Vagina (tissue), 2 donors: ENCODE data around the gene TOPBP1. TPM values are rescaled to one million over a fixed set of nuclear protein-coding genes. Genes with fewer than 3 reads are reported as not detected.

Experiments
- DNase-seq, 2 donors: peaks; one replicate each; pipeline ENCODE4 v3.0.0-alpha.2; 2017; ENCODE audit errors: extremely low spot score in 2 of 2
- H3K27ac ChIP-seq: fragments of 200-600 bp; sonication (generic); one replicate; pipeline ENCODE4 v1.5.1; 2019
- H3K27me3 ChIP-seq: fragments of 200-600 bp; sonication (generic); one replicate; pipeline ENCODE4 v1.5.1; 2019
- H3K36me3 ChIP-seq, 2 donors: fragments of 200-600 bp; sonication (generic); one replicate each; pipeline ENCODE4 v1.5.1; 2017 to 2019
- H3K4me1 ChIP-seq: fragments of 200-600 bp; sonication (generic); one replicate; pipeline ENCODE4 v1.5.1; 2019
- H3K4me3 ChIP-seq, 2 donors: fragments of 200-600 bp; sonication (generic); 1 replicate in 1 of 2; 2 replicates in 1 of 2; pipeline ENCODE4 v1.5.1; 2016 to 2019
- H3K9me3 ChIP-seq: fragments of 200-600 bp; sonication (generic); one replicate; pipeline ENCODE4 v1.5.1; 2019
- POLR2A ChIP-seq, 2 donors: fragments of 450-650 bp; IDR thresholded peaks; one replicate each; pipeline ENCODE4 v1.6.1; 2017; ENCODE audit warnings: antibody characterized with exemption in 2 of 2, mild to moderate bottlenecking in 2 of 2, moderate library complexity in 2 of 2
- POLR2AphosphoS5 ChIP-seq, 2 donors: sonication (generic); formaldehyde crosslinking; IDR thresholded peaks; one replicate each; pipeline ENCODE4 v1.9.0; 2017; ENCODE audit warnings: antibody characterized with exemption in 2 of 2, mild to moderate bottlenecking in 2 of 2, low read depth in 1 of 2; ENCODE audit not compliant: insufficient read depth in 1 of 2
- intact Hi-C: fragments of 100-400 bp; cut with DNase I; formaldehyde crosslinking; loops from one replicate; pipeline ENCODE4 v1.15.1; 2023
- total RNA-seq: library from RNA; depleted of rRNA; stranded (reverse); fragments of >200 nt; gene quantifications from one replicate; pipeline ENCODE4 v1.2.3, GENCODE V29; 2016
- TF ChIP-seq, protein P1 (sequence below), 3 experiments: fragments of 450-650 bp in 2 of 3; fragments of 200-600 bp in 1 of 3; sonication (generic) in 1 of 3; IDR thresholded peaks; one replicate each; pipeline ENCODE4 v1.5.1; 2017 to 2019; ENCODE audit warnings: antibody characterized with exemption in 3 of 3, mild to moderate bottlenecking in 2 of 3, moderate library complexity in 2 of 3

The TOPBP1 gene
- total RNA-seq, result 28.2 TPM

DNA sequence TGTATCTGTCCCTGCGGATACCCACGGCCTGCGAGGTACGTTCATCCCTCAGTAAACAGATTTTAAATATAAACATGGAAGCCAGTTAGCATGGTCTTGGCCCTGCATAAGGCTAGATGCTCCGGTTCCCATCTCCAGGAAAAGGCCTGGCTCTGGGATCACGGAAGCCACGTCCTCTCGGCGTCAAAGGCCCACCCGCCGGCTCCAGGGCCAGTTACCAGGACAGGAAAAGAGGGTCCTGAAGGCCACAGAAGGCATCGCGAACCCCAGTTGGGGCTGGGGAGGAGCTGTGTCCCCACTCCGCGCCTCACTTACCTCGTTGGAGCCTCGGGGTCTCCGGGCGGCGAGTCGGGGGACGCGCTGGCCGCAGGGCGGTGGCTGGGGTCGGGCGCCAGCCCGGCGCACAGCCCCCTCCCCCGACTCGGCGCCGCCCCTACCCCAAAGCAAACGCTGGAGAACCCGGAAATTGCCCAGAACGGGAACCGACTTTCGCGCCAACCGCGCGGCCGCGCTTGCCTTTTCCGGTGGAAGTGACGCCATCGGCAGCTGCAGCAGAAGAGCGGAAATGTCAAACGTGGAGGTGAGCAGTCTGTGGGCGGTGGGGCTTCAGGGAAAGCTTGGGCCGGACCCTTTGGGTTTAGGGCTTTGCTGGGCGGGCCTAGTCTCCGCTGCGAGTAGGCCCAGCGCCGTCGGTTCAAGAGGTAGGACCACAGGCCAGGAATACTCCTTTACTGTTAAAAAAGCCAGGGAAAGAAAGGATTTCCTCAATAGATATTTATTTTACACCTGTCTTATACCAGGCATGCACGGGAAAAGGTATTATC lies at the start of gene TOPBP1:
Gene TOPBP1 (minus strand): TSS at position 488 of the 824 bp plus-strand sequence. CDS start 814 bp downstream, outside the sequence.
- intact Hi-C loops, result no loop called here
- Histone ChIP-seq H3K27me3 (no peaks in the 10 kb centered on the region), H3K36me3 (peaks cover 0 to 11% of the 10 kb centered on the region in 2 donors), H3K27ac (peak within 1 kb of the TSS; percentile 88), H3K4me1 (peaks cover 38% of the 10 kb centered on the region), H3K4me3 (peak within 1 kb of the TSS; percentile 66 to 89), H3K9me3 (no peaks in the 10 kb centered on the region)
- TF ChIP-seq POLR2A (IDR thresholded peaks at IDR 0.05) (no peak), POLR2AphosphoS5 (IDR thresholded peaks at IDR 0.05; ENCODE audit: insufficient read depth in 1 of 2, low read depth in 1 of 2) (peak in 1 of 2 donors; percentile 69)
- TF ChIP-seq, protein P1, sequence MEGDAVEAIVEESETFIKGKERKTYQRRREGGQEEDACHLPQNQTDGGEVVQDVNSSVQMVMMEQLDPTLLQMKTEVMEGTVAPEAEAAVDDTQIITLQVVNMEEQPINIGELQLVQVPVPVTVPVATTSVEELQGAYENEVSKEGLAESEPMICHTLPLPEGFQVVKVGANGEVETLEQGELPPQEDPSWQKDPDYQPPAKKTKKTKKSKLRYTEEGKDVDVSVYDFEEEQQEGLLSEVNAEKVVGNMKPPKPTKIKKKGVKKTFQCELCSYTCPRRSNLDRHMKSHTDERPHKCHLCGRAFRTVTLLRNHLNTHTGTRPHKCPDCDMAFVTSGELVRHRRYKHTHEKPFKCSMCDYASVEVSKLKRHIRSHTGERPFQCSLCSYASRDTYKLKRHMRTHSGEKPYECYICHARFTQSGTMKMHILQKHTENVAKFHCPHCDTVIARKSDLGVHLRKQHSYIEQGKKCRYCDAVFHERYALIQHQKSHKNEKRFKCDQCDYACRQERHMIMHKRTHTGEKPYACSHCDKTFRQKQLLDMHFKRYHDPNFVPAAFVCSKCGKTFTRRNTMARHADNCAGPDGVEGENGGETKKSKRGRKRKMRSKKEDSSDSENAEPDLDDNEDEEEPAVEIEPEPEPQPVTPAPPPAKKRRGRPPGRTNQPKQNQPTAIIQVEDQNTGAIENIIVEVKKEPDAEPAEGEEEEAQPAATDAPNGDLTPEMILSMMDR (IDR thresholded peaks at IDR 0.05), result no peak
- DNase-seq, result no peak

DNA sequence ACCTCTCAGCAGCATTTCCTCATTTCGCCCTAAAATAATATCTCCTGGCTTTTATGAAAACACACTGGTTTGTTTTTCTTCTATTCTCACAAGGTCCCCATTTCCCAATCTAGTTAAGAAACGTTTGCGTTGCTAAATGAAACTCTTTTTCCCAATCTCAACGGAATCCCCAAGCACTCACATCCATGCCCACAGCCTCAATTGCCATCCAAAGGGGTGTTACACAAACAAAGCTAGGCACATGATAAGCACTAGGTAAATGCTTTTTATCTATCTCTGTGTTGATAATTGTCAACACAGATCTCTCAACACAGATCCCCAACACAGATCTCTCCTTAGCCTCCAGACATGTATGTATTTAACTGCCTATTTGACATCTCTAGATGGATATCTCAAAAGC lies 49.3 kb upstream of the TOPBP1 start:
- intact Hi-C loops, result no loop called here
- Histone ChIP-seq H3K36me3 (no peaks in the 10 kb centered on the region), H3K27ac (no peak overlapping the region), H3K9me3 (no peaks in the 10 kb centered on the region), H3K4me1 (no peaks in the 10 kb centered on the region), H3K4me3 (no peak overlapping the region), H3K27me3 (no peaks in the 10 kb centered on the region)
- DNase-seq, result no peak
- TF ChIP-seq POLR2AphosphoS5 (IDR thresholded peaks at IDR 0.05; ENCODE audit: insufficient read depth in 1 of 2, low read depth in 1 of 2) (no peak), POLR2A (IDR thresholded peaks at IDR 0.05) (no peak)
- TF ChIP-seq, protein P1 (IDR thresholded peaks at IDR 0.05), result no peak

DNA sequence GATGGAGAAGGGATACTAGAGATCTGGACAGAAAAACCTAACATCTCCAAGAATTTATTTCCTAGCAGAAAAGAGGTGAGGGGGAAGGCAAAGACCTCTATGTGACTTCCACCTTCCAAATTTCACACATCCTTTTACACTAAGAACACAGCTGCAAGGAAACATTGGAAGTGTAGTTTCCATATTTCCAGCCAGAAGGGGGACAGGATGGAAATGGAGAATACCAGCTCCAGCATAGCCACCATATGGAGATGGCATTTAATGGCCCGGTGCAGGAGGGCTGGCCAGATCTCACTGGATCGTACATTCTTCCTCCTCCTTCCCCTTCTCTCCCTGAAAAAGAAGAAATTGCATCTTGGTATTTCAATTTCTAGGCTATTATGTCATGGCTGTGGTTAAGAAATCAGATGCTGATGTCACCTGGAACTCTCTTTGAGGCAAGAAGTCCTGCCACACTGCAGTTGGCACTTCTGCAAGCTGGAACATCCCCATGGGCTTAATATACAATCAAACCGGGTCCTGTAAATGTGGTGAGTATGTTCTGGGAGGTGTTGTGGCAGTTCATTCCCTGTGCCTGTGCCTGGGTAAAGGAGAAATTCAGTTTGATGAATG lies 47.5 kb upstream of the TOPBP1 start:
- peak in 1 of 2 donors; percentile 28 for DNase-seq
- intact Hi-C loops, result no loop called here

DNA sequence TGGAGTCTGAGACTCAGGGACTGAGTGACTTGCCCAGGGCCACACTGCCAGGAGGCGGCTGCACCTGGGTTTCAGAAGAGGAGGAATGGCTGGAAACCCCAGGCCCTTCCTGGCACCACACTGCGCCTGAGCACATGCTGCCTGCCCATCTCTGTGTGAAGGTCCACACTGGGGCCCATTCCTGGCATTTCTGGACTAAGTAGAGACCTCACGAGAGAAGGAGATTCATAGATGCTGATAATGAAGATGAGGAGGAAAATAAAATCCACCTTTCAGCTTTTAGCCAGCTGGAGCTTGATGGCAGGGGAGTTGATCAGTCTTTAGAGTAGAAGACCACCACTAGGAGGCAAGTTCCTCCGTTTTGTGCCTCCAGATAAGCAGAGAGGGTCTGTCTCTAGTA lies 44.3 kb upstream of the TOPBP1 start:
- intact Hi-C loops, result no loop called here
- Histone ChIP-seq H3K4me3 (no peak overlapping the region), H3K36me3 (no peaks in the 10 kb centered on the region), H3K27ac (no peak overlapping the region), H3K9me3 (no peaks in the 10 kb centered on the region), H3K4me1 (no peaks in the 10 kb centered on the region), H3K27me3 (no peaks in the 10 kb centered on the region)
- TF ChIP-seq, protein P1 (IDR thresholded peaks at IDR 0.05), result no peak
- TF ChIP-seq POLR2AphosphoS5 (IDR thresholded peaks at IDR 0.05; ENCODE audit: insufficient read depth in 1 of 2, low read depth in 1 of 2) (no peak), POLR2A (IDR thresholded peaks at IDR 0.05) (no peak)
- DNase-seq, result peak; percentile 52 to 82

More for the DNA sequence above, 47.5 kb upstream of the TOPBP1 start:
- no peaks in the 10 kb centered on the region for H3K27me3 ChIP-seq
- H3K27ac ChIP-seq, result no peak overlapping the region
- H3K9me3 ChIP-seq, result no peaks in the 10 kb centered on the region
- H3K36me3 ChIP-seq, result no peaks in the 10 kb centered on the region
- no peaks in the 10 kb centered on the region for H3K4me1 ChIP-seq
- TF ChIP-seq POLR2A (IDR thresholded peaks at IDR 0.05), result no peak
- no peak for TF ChIP-seq POLR2AphosphoS5 (IDR thresholded peaks at IDR 0.05; ENCODE audit: insufficient read depth in 1 of 2, low read depth in 1 of 2)
- TF ChIP-seq, protein P1 (IDR thresholded peaks at IDR 0.05), result no peak
- no peak overlapping the region for H3K4me3 ChIP-seq

DNA sequence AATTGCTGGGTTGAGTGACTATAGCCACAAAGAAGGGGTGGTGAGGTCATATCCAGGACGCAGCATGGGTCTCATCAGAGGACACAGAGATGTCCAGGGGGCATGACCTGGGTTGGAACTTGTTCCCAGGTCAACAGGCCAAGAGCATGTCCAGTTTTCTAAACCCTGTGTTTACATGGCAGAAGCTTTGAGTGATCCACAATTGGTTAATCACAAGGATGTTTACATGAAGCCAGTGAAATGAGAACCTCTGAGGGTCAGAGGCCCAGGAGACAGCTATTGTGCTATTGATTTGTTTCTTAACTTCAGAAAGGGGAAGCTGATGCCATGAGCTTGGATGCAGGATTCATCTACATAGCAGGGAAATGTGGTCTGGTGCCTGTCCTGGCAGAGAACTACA lies 42.2 kb upstream of the TOPBP1 start:
- Histone ChIP-seq H3K4me3 (no peak overlapping the region), H3K27me3 (no peaks in the 10 kb centered on the region), H3K4me1 (no peaks in the 10 kb centered on the region), H3K27ac (no peak overlapping the region), H3K36me3 (no peaks in the 10 kb centered on the region), H3K9me3 (no peaks in the 10 kb centered on the region)
- TF ChIP-seq, protein P1 (IDR thresholded peaks at IDR 0.05), result no peak
- TF ChIP-seq POLR2AphosphoS5 (IDR thresholded peaks at IDR 0.05; ENCODE audit: insufficient read depth in 1 of 2, low read depth in 1 of 2) (no peak), POLR2A (IDR thresholded peaks at IDR 0.05) (no peak)
- DNase-seq, result no peak
- intact Hi-C loops, result no loop called here
